Sigmoid colon (tissue), 4 donors: ENCODE data around the gene SH3PXD2B.

ENCODE experiments used
- EP300 ChIP-seq, 4 donors: sonication (generic); formaldehyde crosslinking; IDR thresholded peaks; one replicate each; pipeline ENCODE4 v1.6.1; 2017; ENCODE audit warnings: antibody characterized with exemption in 4 of 4
- POLR2AphosphoS5 ChIP-seq, 4 donors: sonication (generic); formaldehyde crosslinking; IDR thresholded peaks; one replicate each; pipeline ENCODE4 v1.6.1; 2017; ENCODE audit warnings: antibody characterized with exemption in 4 of 4
- TF ChIP-seq, protein P1 (sequence below), 4 experiments: fragments of 450-650 bp in 3 of 4; fragments of 200-600 bp in 1 of 4; IDR thresholded peaks; one replicate each; pipeline ENCODE4 v1.5.1; 2016 to 2019; ENCODE audit warnings: antibody characterized with exemption in 4 of 4, mild to moderate bottlenecking in 3 of 4, moderate library complexity in 2 of 4

DNA sequence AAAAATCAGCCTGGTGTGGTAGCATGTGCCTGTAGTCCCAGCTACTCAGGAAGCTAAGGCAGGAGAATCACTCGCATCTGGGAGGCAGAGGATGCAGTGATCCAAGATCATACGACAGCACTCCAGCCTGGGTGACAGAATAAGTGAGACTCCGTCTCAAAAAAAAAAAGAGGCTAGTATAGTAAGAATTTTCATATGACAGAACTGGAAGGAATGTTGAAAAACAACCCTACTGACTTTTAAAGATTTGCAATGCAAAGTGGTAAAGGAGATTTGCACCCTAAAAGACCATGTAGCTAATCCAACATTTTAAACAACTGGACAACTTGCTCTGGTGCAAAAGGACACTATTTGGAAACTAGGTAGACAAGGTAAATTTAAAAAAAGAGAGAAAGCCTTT, 58.1 kb downstream of the SH3PXD2B start:
- TF ChIP-seq, protein P1, sequence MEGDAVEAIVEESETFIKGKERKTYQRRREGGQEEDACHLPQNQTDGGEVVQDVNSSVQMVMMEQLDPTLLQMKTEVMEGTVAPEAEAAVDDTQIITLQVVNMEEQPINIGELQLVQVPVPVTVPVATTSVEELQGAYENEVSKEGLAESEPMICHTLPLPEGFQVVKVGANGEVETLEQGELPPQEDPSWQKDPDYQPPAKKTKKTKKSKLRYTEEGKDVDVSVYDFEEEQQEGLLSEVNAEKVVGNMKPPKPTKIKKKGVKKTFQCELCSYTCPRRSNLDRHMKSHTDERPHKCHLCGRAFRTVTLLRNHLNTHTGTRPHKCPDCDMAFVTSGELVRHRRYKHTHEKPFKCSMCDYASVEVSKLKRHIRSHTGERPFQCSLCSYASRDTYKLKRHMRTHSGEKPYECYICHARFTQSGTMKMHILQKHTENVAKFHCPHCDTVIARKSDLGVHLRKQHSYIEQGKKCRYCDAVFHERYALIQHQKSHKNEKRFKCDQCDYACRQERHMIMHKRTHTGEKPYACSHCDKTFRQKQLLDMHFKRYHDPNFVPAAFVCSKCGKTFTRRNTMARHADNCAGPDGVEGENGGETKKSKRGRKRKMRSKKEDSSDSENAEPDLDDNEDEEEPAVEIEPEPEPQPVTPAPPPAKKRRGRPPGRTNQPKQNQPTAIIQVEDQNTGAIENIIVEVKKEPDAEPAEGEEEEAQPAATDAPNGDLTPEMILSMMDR (IDR thresholded peaks at IDR 0.05) = no peak
- TF ChIP-seq POLR2AphosphoS5 (IDR thresholded peaks at IDR 0.05) (no peak), EP300 (IDR thresholded peaks at IDR 0.05) (no peak)
